HepG2 (cell line): Measurements from ENCODE around the gene KIR3DL3.
"Not testable (repeated sequence)": the region's sequence is repeated elsewhere in the genome, so short reads cannot be mapped to it uniquely, and the experiment has no call there.

Source experiments
- CBX5 ChIP-seq: sonication (generic); formaldehyde crosslinking; IDR thresholded peaks from 2 replicates; pipeline ENCODE4 v1.4.0; 2020; ENCODE audit warnings: missing genetic modification reagents, borderline replicate concordance
- CTCF ChIP-seq: sonication (generic); formaldehyde crosslinking; IDR thresholded peaks from 2 replicates; pipeline ENCODE4 v1.5.0; 2020; ENCODE audit warnings: mild to moderate bottlenecking, missing genetic modification reagents, moderate library complexity
- FOXP1 ChIP-seq, 2 experiments: fragments of 450-650 bp in 1 of 2; IDR thresholded peaks; 2 replicates each; pipeline ENCODE4 v1.6.1; 2017 to 2018; ENCODE audit warnings: antibody characterized with exemption in 1 of 2
- HOXA7 ChIP-seq: sonication (generic); formaldehyde crosslinking; IDR thresholded peaks from 2 replicates; pipeline ENCODE4 v1.8.1; 2022; ENCODE audit warnings: mild to moderate bottlenecking, missing genetic modification reagents, moderate library complexity
- JUND ChIP-seq: sonication (generic); formaldehyde crosslinking; IDR thresholded peaks from 2 replicates; pipeline ENCODE4 v1.8.0; 2022; ENCODE audit warnings: mild to moderate bottlenecking, missing genetic modification reagents
- MAFK ChIP-seq, 2 experiments: IDR thresholded peaks in 1 of 2; conservative IDR thresholded peaks in 1 of 2; 2 replicates each; pipeline ENCODE4 v1.6.1; 2011; ENCODE audit warnings: improper control_type of control experiment in 2 of 2, low read length in 2 of 2
- MAX ChIP-seq: IDR thresholded peaks from 2 replicates; pipeline ENCODE4 v1.6.1; 2012; ENCODE audit warnings: inconsistent platforms
- POLR2AphosphoS5 ChIP-seq: IDR thresholded peaks from 2 replicates; pipeline ENCODE4 v1.6.1; 2012; ENCODE audit warnings: low read depth, low read length
- ZNF232 ChIP-seq: sonication (generic); formaldehyde crosslinking; IDR thresholded peaks from 2 replicates; pipeline ENCODE4 v1.4.0; 2020; ENCODE audit warnings: missing genetic modification reagents, borderline replicate concordance
- ZNF30 ChIP-seq: sonication (generic); formaldehyde crosslinking; IDR thresholded peaks from 2 replicates; pipeline ENCODE4 v1.5.0; 2020; ENCODE audit warnings: mild to moderate bottlenecking, missing genetic modification reagents
- ZNF704 ChIP-seq: sonication (generic); formaldehyde crosslinking; IDR thresholded peaks from 2 replicates; pipeline ENCODE4 v1.8.1; 2023; ENCODE audit warnings: mild to moderate bottlenecking, inconsistent platforms, moderate library complexity, missing genetic modification reagents, borderline replicate concordance
- ZNF770 ChIP-seq: sonication (generic); formaldehyde crosslinking; IDR thresholded peaks from 2 replicates; pipeline ENCODE4 v1.5.0; 2020; ENCODE audit warnings: mild to moderate bottlenecking, missing genetic modification reagents

- TF ChIP-seq CBX5; JUND (CRISPR knock-in tag); ZNF770; FOXP1 (IDR thresholded peaks at IDR 0.05); FOXP1 (CRISPR knock-in tag; IDR thresholded peaks at IDR 0.05); POLR2AphosphoS5; ZNF704; HOXA7; MAFK (conservative IDR thresholded peaks at IDR 0.05 in 1 of 2, IDR thresholded peaks at IDR 0.05 in 1 of 2; ENCODE audit: low read length in 2 of 2); ZNF30; CTCF (CRISPR knock-in tag); ZNF232; MAX: not testable (repeated sequence)
Measured at GRCh38 chr19:54769646-54770045, 45.4 kb downstream of the KIR3DL3 start, which contains the start of gene KIR2DL1.
